ENCODE results near the gene HAAO. TPM values are rescaled to one million over a fixed set of nuclear protein-coding genes. Genes with fewer than 3 reads are reported as not detected.

Gene HAAO
- total RNA-seq, 1 experiment from 2014 or later = 6.6 TPM

- no peak overlapping the region for H2BK120ac ChIP-seq (ENCODE audit: low read depth, low read length, poor library complexity, severe bottlenecking)
- no peaks in the 10 kb centered on the region for H3K9me3 ChIP-seq (ENCODE audit: control insufficient read depth, low read depth, low read length)
- H3K79me1 ChIP-seq (ENCODE audit: insufficient read depth, low read depth, low read length, poor library complexity, severe bottlenecking) = no peaks in the 10 kb centered on the region
- no peak overlapping the region for H4K8ac ChIP-seq (replicated peaks; ENCODE audit: insufficient read length, low read depth, low read length)
- H3K14ac ChIP-seq (ENCODE audit: insufficient read depth, low read length) = no peak overlapping the region
- no peak overlapping the region for H4K5ac ChIP-seq (ENCODE audit: insufficient read length, low read depth, low read length)
- H2BK15ac ChIP-seq (ENCODE audit: low read depth, low read length) = no peak overlapping the region
- no peak overlapping the region for H3K4ac ChIP-seq (ENCODE audit: low read depth, low read length)
- H3K27me3 ChIP-seq (ENCODE audit: insufficient read depth, low read length) = no peaks in the 10 kb centered on the region
- no peak overlapping the region for H3T11ph ChIP-seq (ENCODE audit: low read length)
- Mint-ChIP-seq H3K36me3 (ENCODE audit: insufficient read depth in 1 of 3, low read depth in 3 of 3) (peaks cover 0 to 4% (median 0%) of the 10 kb centered on the region in 3 experiments; a peak in 3 of 7 replicates), H3K27ac (no peak overlapping the region), H3K4me3 (no peak overlapping the region), H3K27me3 (ENCODE audit: low read depth) (peaks cover 14% of the 10 kb centered on the region), H3K9me3 (peaks cover 0 to 4% of the 10 kb centered on the region in 2 experiments; a peak in 1 of 5 replicates), H3K4me1 (peaks cover 27 to 29% of the 10 kb centered on the region in 2 experiments)
- H3K4me1 ChIP-seq (ENCODE audit: insufficient read depth, low read length) = no peaks in the 10 kb centered on the region
- no peak overlapping the region for H3K56ac ChIP-seq (ENCODE audit: insufficient read length, low read depth, low read length)
- no peak overlapping the region for H3K27ac ChIP-seq (ENCODE audit: insufficient read length, low read depth, low read length)
- no peaks in the 10 kb centered on the region for H4K20me1 ChIP-seq (ENCODE audit: control insufficient read depth, insufficient read depth, insufficient read length)
- WGBS (ENCODE audit: extremely low coverage, insufficient read length, low lambda C conversion rate) = no CpG with 5 or more reads among the region's 6 CpGs
- no peak overlapping the region for H2AK5ac ChIP-seq (ENCODE audit: insufficient read length, low read length)
- no peak overlapping the region for H2BK5ac ChIP-seq (ENCODE audit: insufficient read length, low read length)
- no peaks in the 10 kb centered on the region for H3K79me2 ChIP-seq (ENCODE audit: insufficient read depth, low read length)
- H2BK12ac ChIP-seq (ENCODE audit: insufficient read length, low read depth, low read length) = no peak overlapping the region
- peaks cover 9% of the 10 kb centered on the region for H3K23me2 ChIP-seq (ENCODE audit: insufficient read length, low read depth, low read length, poor library complexity, severe bottlenecking)
- DNase-seq = no peak
- no peak for TF ChIP-seq CTCF (conservative IDR thresholded peaks at IDR 0.05)
- H3K18ac ChIP-seq (ENCODE audit: insufficient read length, low read depth, low read length) = no peak overlapping the region
- H2BK20ac ChIP-seq (ENCODE audit: low read depth, low read length, poor library complexity, severe bottlenecking) = no peak overlapping the region
- H3K23ac ChIP-seq (ENCODE audit: insufficient read length, low read depth, low read length) = no peak overlapping the region
- no peak overlapping the region for H3K9ac ChIP-seq (ENCODE audit: extremely low read depth, insufficient read length, low read length)
- H2AFZ ChIP-seq (ENCODE audit: low read length) = no peak overlapping the region
- H3K4me2 ChIP-seq (ENCODE audit: insufficient read depth, insufficient read length, low read length) = no peak overlapping the region
- H4K91ac ChIP-seq (ENCODE audit: insufficient read length, low read depth, low read length) = no peak overlapping the region
These were observed 4.9 kb upstream of the HAAO start for GRCh38 chr2:42797281-42797680.

Data from H9 (cell line).